Renal cortex interstitium (tissue), 11 donors: ENCODE data around the gene NDUFB2. TPM values are rescaled to one million over a fixed set of nuclear protein-coding genes. Genes with fewer than 3 reads are reported as not detected.
"Not testable (repeated sequence)": the region's sequence is repeated elsewhere in the genome, so short reads cannot be mapped to it uniquely, and the experiment has no call there.

Experiments
- DNase-seq, 11 donors: peaks; one replicate each; pipeline ENCODE4 v3.0.0-alpha.2; 2013; ENCODE audit warnings: low read depth in 9 of 11, low spot score in 4 of 11; ENCODE audit errors: extremely low read depth in 1 of 11
- polyA plus RNA-seq, 3 donors: library from polyadenylated mRNA; unstranded; fragments of 120-200 nt; gene quantifications; one replicate each; pipeline ENCODE4 v1.2.1, GENCODE V29; 2013; ENCODE audit not compliant: insufficient read length in 3 of 3

NDUFB2 gene
- polyA plus RNA-seq, 3 donors: 145 to 193 (median 193) TPM

DNA sequence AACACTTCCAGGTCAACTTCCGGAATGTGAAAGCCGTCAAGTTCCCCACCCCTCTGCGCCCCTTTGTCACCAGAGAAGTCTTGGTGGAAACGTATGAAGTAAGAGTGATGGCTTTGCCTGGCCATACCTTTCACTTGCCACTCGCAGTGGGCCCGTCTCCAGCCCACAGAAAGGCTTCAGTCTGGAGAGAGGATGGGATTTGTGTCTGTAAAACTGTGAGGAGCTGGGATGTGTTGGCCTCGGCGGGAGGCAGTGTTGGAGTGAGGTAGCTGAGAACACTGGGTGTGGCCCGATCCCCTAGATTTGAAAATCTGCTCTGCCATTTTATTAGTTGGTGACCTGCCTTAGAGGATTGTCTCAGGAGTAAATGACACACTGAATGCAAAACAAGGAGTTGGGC lies 17.3 kb upstream of the NDUFB2 start:
- no peak for DNase-seq

DNA sequence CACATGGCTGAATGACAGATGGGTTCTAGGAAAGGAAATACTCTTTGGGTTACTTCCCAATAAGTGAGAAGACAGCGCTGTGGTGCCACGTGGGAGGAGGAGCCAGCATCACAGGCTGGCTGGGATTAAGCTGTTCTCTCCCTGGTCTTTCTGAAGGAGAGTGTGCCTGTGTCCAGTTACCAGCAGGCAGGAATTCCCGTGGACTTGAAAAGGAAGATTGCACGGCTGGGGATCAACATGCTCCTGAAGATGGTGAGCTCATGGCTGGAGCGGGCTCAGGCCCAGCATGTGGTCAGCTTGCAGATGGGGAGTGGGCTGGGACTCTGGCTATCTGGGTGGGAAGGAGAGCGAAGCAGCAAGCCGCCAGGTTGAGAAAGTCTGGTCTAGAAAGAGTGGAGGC lies 15.6 kb upstream of the NDUFB2 start:
- DNase-seq: no peak

DNA sequence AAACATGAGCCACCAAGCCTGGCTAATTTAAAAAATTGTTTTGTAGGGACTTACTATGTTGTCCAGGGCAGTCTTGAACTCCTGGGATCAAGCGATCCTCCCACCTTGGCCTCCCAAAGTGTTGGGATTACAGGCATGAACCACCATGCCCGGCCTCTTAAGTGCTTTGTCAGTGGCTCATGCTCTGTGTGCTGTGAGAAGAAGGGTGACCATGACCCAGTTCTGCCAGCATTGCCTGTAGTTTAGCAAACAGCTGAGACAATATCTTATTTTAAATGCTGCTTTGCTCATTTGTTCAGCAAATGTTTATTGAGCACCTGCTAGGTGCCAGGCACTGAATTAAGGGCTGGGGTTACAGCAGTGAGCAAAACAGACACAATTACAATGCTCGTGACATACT lies 14.7 kb upstream of the NDUFB2 start:
- no peak for DNase-seq

DNA sequence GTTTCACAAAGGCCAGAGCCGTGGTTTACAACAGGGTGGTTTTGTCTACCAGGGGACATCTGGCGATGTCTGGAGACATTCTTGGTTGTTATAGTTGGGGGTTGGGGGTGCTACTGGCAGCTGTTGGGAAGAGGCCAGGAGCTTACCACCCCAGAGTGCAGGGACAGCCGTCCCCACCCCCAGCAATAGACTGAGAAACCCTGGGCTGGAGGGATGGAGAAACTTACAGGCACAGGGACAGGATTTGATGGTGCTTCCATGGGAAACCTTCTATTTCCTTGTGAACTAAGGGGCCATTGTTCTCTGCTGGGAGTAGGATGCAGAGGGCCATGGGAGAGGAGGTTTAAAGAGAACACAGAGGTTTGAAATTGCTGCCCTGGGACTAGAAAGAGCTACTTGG lies 12.9 kb upstream of the NDUFB2 start:
- DNase-seq: no peak

DNA sequence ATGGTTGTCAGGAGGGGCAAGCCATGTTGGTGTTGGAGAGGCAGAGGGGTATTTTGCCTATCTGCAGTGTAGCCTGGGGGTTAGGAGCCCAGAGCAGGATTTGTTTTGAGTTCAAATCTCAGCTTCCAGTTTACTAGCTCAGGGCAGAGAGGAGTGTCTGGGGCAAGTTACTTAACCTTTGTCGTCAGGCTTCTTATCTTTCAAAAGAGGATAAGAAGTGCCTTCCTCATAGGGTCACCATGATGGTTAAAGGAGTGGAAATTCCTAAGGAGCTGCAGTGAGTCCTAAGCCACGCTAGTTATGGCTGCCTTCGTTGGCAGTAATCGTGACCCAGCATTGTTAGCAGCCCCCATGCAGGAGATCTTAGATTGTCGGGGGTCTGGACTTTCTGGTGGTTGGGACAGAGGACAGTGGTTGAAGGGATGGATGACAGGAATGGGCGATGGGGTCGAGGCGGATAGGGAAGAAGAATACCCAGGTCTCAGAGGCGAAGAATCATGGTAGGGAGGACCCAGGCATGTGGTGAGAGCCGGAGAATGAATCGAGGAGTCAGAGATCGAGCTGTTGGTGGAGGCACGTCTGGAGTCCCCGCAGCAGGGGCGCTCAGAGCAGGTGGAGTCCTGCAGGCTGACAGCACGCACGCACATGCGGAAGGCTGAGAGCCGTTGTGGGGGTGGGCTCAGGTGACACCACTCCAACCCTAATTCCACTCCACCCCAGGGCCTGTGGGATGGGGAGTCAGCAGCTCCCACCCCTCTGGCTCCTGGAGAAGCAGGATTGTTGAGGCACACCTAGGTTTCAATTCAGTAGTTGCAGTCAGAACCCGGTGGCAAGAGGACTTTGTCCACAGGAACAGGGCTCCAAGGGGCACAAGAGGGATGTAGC lies 12.2 kb upstream of the NDUFB2 start:
- no peak for DNase-seq

DNA sequence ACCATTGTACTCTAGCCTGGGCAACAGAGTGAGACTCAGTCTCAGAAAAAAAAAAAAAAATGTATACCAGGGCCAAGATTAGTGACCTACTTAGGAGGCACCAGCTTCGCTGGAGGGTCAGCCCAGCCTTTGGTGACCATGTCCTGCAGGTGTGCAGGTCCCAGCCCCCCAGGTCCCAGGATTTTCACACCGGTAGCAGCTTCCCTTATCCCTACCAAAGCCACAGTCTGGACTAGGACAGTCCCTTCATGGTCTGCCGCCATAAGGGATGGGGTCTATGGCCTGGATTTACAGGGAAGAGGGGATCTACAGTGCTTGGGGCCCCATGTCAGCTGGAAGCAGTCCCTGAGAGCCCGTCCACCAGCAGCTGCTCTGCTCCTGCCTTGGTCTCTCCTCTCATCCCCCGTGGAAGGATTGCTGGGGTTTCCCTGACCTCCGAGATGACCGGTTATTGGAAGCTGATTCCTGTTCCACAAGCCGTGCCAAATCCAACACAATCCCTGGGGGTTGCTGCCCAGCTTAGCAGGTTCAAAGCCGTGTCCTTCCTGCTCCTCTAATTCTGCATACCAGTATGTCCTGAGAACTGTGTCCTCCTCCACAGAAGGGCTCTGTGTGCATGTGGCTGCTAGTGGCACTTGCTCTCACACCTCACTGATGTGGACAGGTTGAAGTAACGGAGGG lies 11.0 kb upstream of the NDUFB2 start:
- no peak for DNase-seq

DNA sequence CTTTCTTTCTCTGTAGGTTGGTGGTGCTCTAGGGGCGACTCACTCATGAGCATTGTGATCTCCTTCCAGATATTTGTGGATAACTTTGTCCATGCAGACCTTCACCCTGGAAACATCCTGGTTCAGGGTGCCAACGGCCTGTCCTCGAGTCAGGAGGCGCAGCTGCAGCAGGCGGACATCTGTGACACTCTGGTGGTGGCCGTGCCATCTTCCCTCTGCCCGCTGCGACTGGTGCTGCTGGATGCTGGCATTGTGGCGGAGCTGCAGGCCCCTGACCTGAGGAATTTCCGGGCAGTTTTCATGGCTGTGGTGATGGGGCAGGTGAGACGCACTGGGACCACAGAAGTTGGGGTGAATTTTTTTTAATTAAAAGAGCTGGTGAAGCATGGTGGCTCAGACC lies 9.6 kb upstream of the NDUFB2 start:
- DNase-seq: no peak

DNA sequence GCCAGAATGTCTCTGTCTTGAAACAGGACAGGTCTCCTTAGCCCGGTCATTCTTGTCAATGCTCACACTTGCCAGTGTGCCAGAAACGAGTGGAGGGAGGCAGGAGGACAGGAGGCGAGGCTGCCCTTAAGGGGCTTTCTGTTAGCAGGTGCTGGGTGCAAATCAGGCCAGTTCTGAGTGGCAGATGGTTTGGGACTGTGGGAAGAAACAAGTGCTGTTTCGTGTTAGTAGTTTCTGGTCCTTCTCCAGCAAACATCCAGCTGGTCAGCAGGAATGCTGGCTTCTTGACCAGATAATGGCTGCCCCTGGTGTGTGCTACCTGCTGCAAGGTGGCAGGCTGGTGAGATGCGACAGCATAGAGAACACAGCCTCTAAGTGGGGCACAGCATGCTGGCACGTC lies 8.2 kb upstream of the NDUFB2 start:
- DNase-seq: no peak

DNA sequence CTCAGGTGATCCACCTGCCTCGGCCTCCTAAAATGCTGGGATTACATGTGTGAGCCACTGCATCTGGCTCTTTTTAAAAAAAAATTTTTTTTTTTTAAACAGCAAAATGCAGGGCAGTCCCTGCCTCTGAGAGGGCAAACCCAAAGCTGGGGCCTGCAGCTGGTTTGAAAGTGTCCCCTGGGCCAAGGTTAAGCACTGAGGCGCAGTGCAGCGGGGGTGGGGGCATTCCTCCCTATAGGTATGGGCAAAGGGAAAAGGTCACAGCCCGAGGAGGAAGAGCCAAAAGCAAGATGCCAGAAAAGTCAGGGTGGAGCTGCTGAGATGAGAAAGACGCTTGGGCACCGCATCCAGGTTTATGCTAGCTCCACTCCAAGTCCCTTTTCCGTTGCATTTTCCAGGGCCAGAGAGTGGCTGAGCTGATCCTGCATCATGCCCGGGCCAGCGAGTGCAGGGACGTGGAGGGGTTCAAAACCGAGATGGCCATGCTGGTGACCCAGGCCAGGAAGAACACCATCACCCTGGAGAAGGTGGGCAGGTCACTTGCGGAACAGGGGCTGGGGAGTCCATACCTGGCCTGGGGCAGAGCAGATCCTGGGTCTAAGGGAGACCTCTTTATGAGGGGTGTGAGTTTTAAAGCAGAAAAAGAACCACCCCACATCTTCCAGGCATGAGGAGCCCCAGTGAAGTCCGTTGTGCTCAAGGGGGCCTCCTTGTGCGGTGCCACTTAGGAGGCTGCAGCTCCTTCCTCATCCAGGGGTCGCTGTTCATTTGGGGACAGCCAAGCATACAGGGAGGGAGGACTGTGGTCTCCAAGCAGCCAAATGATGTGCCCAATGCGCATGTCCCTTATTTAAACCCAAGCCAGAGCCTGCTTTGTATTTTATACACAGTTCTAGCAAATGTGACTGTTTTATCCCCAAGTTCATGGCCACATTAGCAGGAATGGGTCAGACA lies 7.0 kb upstream of the NDUFB2 start:
- DNase-seq: no peak

DNA sequence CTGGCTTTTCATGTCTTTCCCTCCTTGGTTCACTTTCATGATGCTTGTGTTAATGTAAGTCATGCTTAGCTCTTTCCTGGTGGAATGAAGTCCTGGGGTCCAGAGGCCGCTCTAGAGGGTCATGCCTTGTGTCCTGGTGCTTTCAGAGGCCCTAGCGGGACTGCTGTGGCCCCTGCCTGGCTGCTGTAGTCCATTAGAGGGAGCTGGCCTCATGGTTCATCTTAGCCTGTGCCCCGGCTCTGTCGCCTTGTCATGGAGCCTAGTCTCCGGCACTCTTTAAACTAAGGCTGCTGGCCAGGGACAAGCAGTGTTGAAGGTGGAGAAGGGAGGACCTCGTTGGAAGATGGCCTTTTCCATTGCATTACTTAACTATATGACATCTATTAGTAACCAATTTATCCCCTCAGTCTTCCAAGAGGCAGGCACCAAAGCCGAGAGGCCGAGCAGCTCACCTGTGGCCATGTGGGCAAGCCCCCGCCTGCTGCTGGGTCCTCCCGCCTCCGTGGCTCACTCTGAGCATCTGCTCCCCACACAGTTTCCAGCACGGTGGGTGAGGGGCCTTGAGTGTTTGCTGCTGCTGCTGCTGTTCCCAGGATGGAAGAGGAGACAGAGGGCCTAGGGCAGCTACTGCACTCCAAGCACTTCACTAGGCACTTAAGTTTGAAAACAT lies 5.0 kb upstream of the NDUFB2 start:
- no peak for DNase-seq

DNA sequence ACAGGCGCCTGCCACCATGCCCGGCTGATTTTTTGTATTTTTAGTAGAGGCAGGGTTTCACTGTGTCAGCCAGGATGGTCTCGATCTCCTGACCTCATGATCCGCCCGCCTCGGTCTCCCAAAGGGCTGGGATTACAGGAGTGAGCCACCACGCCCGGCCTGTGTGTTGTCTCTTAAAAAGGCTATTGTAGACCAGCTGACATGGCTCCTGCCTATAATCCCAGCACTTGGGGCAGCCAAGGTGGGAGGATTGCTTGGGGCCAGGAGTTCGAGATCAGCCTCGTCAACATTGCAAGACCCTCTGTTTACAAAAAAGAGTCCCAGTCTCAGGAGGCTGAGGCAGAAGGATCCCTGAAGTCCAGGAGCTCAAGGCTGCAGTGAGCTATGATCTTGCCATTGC lies 2.7 kb upstream of the NDUFB2 start:
- DNase-seq: not testable (repeated sequence)

DNA sequence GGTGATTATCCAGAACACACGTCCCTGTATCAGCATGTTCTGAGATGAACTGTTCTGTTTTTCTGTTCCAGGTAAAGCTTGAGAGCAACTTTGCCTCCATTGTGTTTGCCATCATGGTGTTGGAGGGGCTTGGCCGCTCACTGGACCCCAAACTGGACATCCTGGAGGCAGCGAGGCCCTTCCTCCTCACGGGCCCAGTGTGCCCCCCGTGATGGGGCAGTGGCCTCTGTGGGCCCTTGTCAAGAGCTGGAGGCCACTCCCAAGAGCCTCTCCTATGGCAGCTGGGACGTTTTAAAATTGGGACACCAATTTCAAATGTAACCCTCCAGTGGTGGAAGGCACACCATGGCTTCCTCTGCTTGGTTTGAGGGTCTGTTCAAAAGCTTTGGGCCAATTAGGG lies 1.9 kb upstream of the NDUFB2 start:
- no peak for DNase-seq

DNA sequence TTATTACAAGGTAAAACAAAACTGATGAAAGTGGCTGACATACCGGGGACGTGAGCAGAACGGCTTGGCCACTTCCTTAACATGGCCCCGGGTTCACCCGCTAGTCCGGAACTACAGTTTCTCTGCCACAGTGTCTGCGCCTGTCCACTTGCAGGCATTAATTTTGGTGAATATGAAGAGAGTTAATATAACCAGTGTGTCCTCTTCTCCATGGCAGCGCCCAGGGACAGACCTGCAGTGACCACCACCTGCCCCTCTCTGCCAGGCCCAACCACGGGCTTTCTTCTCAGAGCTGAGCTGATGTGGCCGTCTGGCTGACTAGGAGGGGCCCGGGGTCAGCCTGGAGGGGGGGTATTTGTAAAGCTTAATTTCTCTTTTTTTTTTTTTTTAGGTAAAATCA lies 1.1 kb upstream of the NDUFB2 start:
- DNase-seq: no peak

DNA sequence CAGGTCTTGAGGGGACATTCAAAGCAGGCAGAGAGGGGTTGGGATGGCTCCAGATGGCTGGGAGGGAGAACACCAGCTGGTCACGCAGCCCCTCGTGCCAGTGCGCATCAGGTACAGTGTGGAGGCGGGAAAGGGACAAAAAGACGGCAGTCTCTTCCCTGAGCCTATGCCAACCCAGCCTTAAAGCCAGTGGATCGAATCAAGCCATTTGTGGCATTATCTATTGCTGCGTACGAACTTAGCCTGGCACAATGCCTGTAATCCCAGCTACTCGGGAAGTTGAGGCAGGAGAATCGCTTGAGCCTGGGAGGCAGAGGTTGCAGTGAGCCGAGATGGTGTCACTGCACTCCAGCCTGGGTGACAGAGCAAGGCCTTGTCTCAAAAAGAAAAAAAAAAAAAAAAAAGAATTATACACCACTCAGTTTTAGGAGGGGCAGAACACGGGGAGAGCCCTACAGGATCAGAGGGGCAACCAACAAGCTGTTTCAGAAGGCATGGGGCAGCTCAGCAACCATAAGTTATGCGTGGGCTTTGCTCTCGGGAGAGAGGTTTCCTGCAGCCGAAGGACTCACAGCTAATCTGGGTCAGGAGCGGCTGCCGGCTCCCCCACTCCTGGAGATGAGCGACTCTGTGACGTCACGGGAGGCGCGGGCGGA lies 356 bp upstream of the NDUFB2 start:
- DNase-seq: peak in 9 of 11 donors; percentile 84 to 94 (median 89)

DNA sequence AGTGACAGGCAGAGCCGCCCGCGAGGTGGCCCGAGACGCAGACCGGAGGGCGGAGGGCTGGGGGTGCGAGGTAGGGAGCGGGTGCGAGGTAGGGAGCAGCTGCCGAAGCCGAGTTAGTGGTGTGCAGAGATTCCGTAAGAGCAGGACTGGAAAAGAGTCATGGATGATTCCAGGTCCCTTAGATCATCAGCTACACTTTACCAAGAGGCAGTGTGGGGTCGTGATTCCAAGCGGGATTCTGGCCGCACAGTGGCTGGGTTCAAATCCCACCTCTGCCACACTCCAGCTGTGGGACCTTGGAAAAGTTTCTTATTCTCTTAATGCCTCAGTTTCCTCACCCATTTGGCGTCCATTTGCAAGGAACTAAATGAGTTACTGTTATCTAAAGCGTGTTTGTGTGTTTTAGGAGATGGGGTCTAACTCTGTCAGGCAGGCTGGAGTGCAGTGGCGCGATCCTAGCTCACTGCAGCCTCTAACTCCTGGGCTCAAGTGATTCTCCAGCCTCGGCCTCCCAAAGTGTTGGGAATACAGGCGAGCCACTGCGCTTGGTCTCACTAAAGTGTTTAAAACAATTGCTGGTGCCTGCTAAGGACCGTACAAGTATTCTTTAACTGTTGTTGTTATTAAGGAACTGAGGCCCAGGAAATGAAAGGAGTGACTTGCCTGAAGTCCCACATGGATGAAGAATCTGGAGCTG lies 1.1 kb downstream of the NDUFB2 start:
- DNase-seq: no peak

DNA sequence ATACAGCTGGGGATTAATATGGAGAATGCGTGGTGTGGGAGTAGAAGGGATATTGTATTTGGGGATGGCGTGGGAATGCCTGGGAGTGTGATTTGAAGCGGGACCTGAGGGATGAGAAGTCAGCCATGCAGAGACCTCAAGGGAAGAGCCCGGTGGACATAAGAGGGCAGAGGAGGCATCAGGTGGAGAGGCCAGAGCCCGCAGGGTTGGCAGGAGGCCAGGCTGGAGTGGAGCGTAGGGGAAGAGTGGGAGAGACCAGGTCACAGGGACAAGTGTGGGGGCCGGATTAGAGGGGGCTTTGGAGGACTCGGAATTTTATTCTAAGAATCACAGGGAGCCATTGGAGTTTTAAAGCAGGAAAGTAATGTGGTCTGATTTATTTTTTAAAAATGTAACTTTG lies 2.0 kb downstream of the NDUFB2 start:
- DNase-seq: no peak

DNA sequence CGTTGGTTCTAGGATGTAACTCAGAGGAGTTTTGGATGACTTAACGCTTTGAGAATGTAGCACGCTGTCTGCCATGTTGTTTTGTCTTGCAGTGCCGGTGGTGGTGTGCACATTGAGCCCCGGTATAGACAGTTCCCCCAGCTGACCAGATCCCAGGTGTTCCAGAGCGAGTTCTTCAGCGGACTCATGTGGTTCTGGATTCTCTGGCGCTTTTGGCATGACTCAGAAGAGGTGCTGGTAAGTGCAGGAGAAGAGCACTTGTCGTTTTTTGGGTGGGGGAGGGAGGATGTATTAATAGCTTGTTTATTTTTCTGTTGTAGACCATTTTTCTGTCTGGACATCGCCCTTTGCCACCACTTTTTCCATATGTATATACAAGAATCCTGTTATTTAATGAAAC lies 6.3 kb downstream of the NDUFB2 start:
- DNase-seq: no peak

DNA sequence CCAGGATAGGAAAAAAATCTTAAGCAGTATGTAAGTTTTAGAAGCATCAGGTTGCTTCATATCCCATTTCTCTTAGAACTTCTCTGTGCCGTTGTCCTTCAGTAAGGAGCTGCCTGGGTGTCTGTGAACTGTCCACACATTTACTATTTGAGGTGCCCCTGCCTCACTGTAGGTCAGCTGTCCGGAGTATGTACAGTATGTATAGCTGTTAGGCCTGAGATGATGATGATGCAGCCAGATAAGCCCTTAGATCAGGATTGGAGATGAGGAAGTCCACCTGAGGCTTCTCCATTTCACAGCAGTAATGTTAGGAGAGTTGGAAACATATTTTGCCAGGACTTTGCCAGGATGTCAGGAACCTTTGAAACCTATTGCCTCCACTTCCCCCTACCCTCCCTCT lies 7.7 kb downstream of the NDUFB2 start:
- DNase-seq: no peak
